Measurements from ENCODE around the gene GNG7.

GNG7 gene

DNA sequence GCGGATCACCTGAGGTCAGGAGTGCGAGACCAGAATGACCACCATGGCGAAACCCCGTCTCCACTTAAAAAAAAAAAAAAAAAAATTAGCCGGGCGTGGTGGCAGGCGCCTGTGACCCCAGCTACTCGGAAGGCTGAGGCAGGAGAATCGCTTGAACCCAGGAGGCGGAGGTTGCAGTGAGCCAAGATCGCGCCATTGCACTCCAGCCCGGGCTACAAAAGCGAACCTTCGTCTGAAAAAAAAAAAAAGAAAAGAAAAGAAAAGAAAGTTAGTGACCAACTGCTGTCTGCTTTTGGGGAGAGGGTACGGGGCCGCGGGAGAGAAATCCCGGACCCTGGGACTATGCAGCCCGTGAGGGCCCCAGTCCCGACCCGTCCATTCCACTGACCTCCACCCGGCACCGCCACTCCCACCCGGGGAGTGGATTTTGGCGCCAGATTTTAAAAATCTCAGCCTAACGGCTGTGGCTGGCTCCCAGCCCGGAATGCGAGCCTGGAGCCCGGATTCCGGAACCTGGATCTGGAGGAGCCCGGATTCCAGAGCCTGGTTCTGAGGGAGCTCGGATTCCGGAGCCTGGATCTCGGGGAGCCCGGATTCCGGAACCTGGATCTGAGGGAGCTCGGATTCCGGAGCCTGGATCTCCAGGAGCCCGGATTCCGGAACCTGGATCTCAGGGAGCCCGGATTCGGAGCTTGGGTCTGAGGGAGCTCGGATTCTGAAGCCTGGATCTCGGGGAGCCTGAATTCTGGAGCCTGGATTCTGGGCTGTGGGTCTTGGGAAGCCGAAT lies 239.7 kb downstream of the GNG7 start:
- Histone ChIP-seq H4K20me1 (ENCODE audit: control insufficient read depth, insufficient read depth, low read depth, low read length) (no peaks in the 10 kb centered on the region), H3K9me3 (ENCODE audit: control insufficient read depth, insufficient read depth, low read length) (no peaks in the 10 kb centered on the region), H3K4me2 (ENCODE audit: low read length) (peak overlapping the region; percentile 88), H3K36me3 (ENCODE audit: control insufficient read depth, low read length) (no peaks in the 10 kb centered on the region), H3K27ac (ENCODE audit: low read depth, low read length) (no peak overlapping the region), H3K4me1 (ENCODE audit: control insufficient read depth, low read length) (peaks cover 23% of the 10 kb centered on the region), H3K79me2 (ENCODE audit: control insufficient read depth, low read length) (no peaks in the 10 kb centered on the region), H3K4me3 (ENCODE audit: low read length) (peak overlapping the region; percentile 80), H3F3A (ENCODE audit: control insufficient read depth, insufficient read depth) (no peaks in the 10 kb centered on the region; the same call in 1 of the 2 replicates), H3K9me2 (replicated peaks; ENCODE audit: control insufficient read depth, low read length) (no peaks in the 10 kb centered on the region), H3K27me3 (ENCODE audit: control insufficient read depth, low read length) (peaks cover 8% of the 10 kb centered on the region)
- no peak for TF ChIP-seq EZH2phosphoT487 (IDR thresholded peaks at IDR 0.05; ENCODE audit: borderline replicate concordance, low read length)
- TF ChIP-seq, protein P1, sequence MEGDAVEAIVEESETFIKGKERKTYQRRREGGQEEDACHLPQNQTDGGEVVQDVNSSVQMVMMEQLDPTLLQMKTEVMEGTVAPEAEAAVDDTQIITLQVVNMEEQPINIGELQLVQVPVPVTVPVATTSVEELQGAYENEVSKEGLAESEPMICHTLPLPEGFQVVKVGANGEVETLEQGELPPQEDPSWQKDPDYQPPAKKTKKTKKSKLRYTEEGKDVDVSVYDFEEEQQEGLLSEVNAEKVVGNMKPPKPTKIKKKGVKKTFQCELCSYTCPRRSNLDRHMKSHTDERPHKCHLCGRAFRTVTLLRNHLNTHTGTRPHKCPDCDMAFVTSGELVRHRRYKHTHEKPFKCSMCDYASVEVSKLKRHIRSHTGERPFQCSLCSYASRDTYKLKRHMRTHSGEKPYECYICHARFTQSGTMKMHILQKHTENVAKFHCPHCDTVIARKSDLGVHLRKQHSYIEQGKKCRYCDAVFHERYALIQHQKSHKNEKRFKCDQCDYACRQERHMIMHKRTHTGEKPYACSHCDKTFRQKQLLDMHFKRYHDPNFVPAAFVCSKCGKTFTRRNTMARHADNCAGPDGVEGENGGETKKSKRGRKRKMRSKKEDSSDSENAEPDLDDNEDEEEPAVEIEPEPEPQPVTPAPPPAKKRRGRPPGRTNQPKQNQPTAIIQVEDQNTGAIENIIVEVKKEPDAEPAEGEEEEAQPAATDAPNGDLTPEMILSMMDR (IDR thresholded peaks at IDR 0.05; ENCODE audit: low read depth, low read length, poor library complexity, severe bottlenecking): no peak

DNA sequence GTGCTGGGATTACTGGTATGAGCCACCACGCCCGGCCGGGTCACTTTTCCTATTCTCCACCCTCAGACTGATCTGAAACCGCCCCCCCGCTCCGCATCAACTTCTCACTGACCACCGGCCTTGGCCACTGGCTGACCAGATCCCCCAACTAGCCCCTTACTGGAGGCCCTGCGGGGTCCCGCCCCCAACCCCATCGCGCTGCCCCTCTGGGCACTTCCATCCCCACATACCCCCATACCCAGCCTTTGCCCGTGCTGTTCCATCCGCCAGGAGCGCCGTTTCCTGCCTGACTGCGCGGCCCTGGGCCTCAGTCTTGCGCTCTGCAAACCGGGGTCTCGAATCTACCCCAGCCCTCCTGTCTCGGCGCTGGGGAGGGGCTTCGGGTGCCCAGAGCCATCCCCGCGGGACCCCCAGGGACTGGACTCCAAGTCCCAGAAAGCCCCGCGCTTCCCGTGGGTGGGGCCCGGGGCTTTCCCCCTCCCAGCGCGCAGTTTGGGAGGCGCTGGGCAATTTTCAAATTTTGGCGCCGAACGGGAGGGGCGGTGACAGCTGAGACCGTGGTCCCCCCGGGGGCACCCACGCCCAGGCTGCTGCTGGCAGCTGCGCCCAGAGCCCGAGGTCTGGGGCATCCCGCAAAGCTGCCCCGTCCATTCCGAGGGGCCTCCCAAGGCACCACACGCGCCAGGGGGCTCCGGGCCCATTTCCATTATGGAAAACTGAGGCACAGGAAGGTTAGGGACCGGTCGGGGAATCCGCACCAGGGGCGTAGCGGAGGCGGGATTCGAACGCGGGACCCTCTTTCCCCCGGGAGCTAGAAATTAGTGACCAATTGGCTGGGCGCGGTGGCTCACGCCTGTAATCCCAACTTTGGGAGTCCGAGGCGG lies 240.5 kb downstream of the GNG7 start:
- H3K27ac ChIP-seq (ENCODE audit: low read depth, low read length): no peak overlapping the region
- H3K4me3 ChIP-seq (ENCODE audit: low read length): peak overlapping the region; percentile 80

More for the DNA sequence above, 240.5 kb downstream of the GNG7 start:
- Histone ChIP-seq H3K4me1 (ENCODE audit: control insufficient read depth, low read length) (peaks cover 26% of the 10 kb centered on the region), H3K4me2 (ENCODE audit: low read length) (peak overlapping the region; percentile 88), H3F3A (ENCODE audit: control insufficient read depth, insufficient read depth) (no peaks in the 10 kb centered on the region; the same call in 1 of the 2 replicates), H3K9me3 (ENCODE audit: control insufficient read depth, insufficient read depth, low read length) (no peaks in the 10 kb centered on the region), H3K9me2 (replicated peaks; ENCODE audit: control insufficient read depth, low read length) (no peaks in the 10 kb centered on the region), H3K36me3 (ENCODE audit: control insufficient read depth, low read length) (no peaks in the 10 kb centered on the region), H3K79me2 (ENCODE audit: control insufficient read depth, low read length) (peaks cover 3% of the 10 kb centered on the region; the same call in 1 of the 2 replicates), H4K20me1 (ENCODE audit: control insufficient read depth, insufficient read depth, low read depth, low read length) (no peaks in the 10 kb centered on the region), H3K27me3 (ENCODE audit: control insufficient read depth, low read length) (peaks cover 8% of the 10 kb centered on the region)
- TF ChIP-seq EZH2phosphoT487 (IDR thresholded peaks at IDR 0.05; ENCODE audit: borderline replicate concordance, low read length): no peak
- TF ChIP-seq, protein P1 (IDR thresholded peaks at IDR 0.05; ENCODE audit: low read depth, low read length, poor library complexity, severe bottlenecking): no peak

Data from DOHH2 (cell line).